Ovary (tissue), 3 donors: ENCODE data around the gene RAPGEFL1.

Experiments
- CTCF ChIP-seq, 3 donors: fragments of 450-650 bp in 2 of 3; fragments of 200-600 bp in 1 of 3; IDR thresholded peaks; one replicate each; pipeline versions ENCODE4 v1.5.1 to v1.8.0; 2016 to 2022; ENCODE audit warnings: antibody characterized with exemption in 3 of 3, mild to moderate bottlenecking in 1 of 3
- POLR2A ChIP-seq: fragments of 450-650 bp; IDR thresholded peaks from one replicate; pipeline ENCODE4 v1.6.1; 2017; ENCODE audit warnings: antibody characterized with exemption, mild to moderate bottlenecking, moderate library complexity
- donor health status: DM: no; HTN: no; CAD: no.

GRCh38 chr17:40244255-40244654 lies 67.0 kb downstream of the RAPGEFL1 start:
- TF ChIP-seq CTCF (IDR thresholded peaks at IDR 0.05) (no peak), POLR2A (no peak)
